ENCODE measurements around the gene DNAAF5.
A peak's percentile ranks its signal among the peaks of the same experiment; 100 is the strongest.

Gene DNAAF5

GRCh38 chr7:815284-816216, 89.1 kb downstream of the DNAAF5 start:
- H3K9ac ChIP-seq, result no peak overlapping the region
- H3K27ac ChIP-seq, result no peak overlapping the region
- H3K27me3 ChIP-seq (ENCODE audit: insufficient read depth, low read depth), result no peaks in the 10 kb centered on the region
- no peaks in the 10 kb centered on the region for H3K36me3 ChIP-seq (ENCODE audit: insufficient read depth)
- peaks cover 9% of the 10 kb centered on the region; the same call in 1 of the 2 replicates for H4K20me1 ChIP-seq (ENCODE audit: insufficient read depth)
- TF ChIP-seq CTCF (conservative IDR thresholded peaks at IDR 0.05; ENCODE audit: low read depth, low read length), result no peak
- no peak overlapping the region for H3K4me3 ChIP-seq (IDR thresholded peaks at IDR 0.05; ENCODE audit: insufficient read depth, low read depth, low read length)
- peaks cover 35% of the 10 kb centered on the region for H3K79me2 ChIP-seq (ENCODE audit: insufficient read depth, low read depth)
- H3K4me2 ChIP-seq, result 0 out of 2 replicates have a peak overlapping the region, but pooled peaks have one; percentile 25
- H2AFZ ChIP-seq (ENCODE audit: low read depth), result no peak overlapping the region
- H3K4me1 ChIP-seq (ENCODE audit: low read depth, poor library complexity, severe bottlenecking), result peaks cover 39% of the 10 kb centered on the region

GRCh38 chr7:816300-816750, 89.8 kb downstream of the DNAAF5 start:
- H3K4me1 ChIP-seq (ENCODE audit: low read depth, poor library complexity, severe bottlenecking), result peaks cover 42% of the 10 kb centered on the region
- H3K27ac ChIP-seq, result no peak overlapping the region
- H4K20me1 ChIP-seq (ENCODE audit: insufficient read depth), result peaks cover 9% of the 10 kb centered on the region; the same call in 1 of the 2 replicates
- H3K36me3 ChIP-seq (ENCODE audit: insufficient read depth), result no peaks in the 10 kb centered on the region
- no peak overlapping the region for H2AFZ ChIP-seq (ENCODE audit: low read depth)
- TF ChIP-seq CTCF (conservative IDR thresholded peaks at IDR 0.05; ENCODE audit: low read depth, low read length), result no peak
- no peak overlapping the region for H3K4me3 ChIP-seq (IDR thresholded peaks at IDR 0.05; ENCODE audit: insufficient read depth, low read depth, low read length)
- H3K27me3 ChIP-seq (ENCODE audit: insufficient read depth, low read depth), result no peaks in the 10 kb centered on the region
- H3K4me2 ChIP-seq, result no peak overlapping the region
- no peak overlapping the region for H3K9ac ChIP-seq
- H3K79me2 ChIP-seq (ENCODE audit: insufficient read depth, low read depth), result peaks cover 43% of the 10 kb centered on the region

GRCh38 chr7:816751-817671, 90.5 kb downstream of the DNAAF5 start:
- TF ChIP-seq CTCF (conservative IDR thresholded peaks at IDR 0.05; ENCODE audit: low read depth, low read length), result no peak
- H3K4me2 ChIP-seq, result peak overlapping the region; percentile 46
- H2AFZ ChIP-seq (ENCODE audit: low read depth), result peak overlapping the region; percentile 54
- H4K20me1 ChIP-seq (ENCODE audit: insufficient read depth), result peaks cover 9% of the 10 kb centered on the region; the same call in 1 of the 2 replicates
- H3K27ac ChIP-seq, result 0 out of 2 replicates have a peak overlapping the region, but pooled peaks have one; percentile 13
- H3K27me3 ChIP-seq (ENCODE audit: insufficient read depth, low read depth), result no peaks in the 10 kb centered on the region
- H3K4me3 ChIP-seq (IDR thresholded peaks at IDR 0.05; ENCODE audit: insufficient read depth, low read depth, low read length), result no peak overlapping the region
- H3K79me2 ChIP-seq (ENCODE audit: insufficient read depth, low read depth), result peaks cover 50% of the 10 kb centered on the region
- H3K36me3 ChIP-seq (ENCODE audit: insufficient read depth), result no peaks in the 10 kb centered on the region
- peak overlapping the region; percentile 55 for H3K9ac ChIP-seq
- H3K4me1 ChIP-seq (ENCODE audit: low read depth, poor library complexity, severe bottlenecking), result peaks cover 39% of the 10 kb centered on the region

- Histone ChIP-seq H3K27me3 (ENCODE audit: insufficient read depth, low read depth) (no peaks in the 10 kb centered on the region), H3K4me3 (IDR thresholded peaks at IDR 0.05; ENCODE audit: insufficient read depth, low read depth, low read length) (no peak overlapping the region), H3K4me2 (peak overlapping the region; percentile 46), H3K4me1 (ENCODE audit: low read depth, poor library complexity, severe bottlenecking) (peaks cover 29% of the 10 kb centered on the region), H3K27ac (no peak overlapping the region), H3K9ac (no peak overlapping the region), H3K36me3 (ENCODE audit: insufficient read depth) (no peaks in the 10 kb centered on the region; the same call in 1 of the 2 replicates), H4K20me1 (ENCODE audit: insufficient read depth) (peaks cover 9% of the 10 kb centered on the region; the same call in 1 of the 2 replicates), H3K79me2 (ENCODE audit: insufficient read depth, low read depth) (peaks cover 62% of the 10 kb centered on the region), H2AFZ (ENCODE audit: low read depth) (no peak overlapping the region)
- TF ChIP-seq CTCF (conservative IDR thresholded peaks at IDR 0.05; ENCODE audit: low read depth, low read length), result peak; percentile 54
Observed at GRCh38 chr7:818031-818699, 91.7 kb downstream of the DNAAF5 start.
